ENCODE measurements around the gene GNAO1. TPM values are rescaled to one million over a fixed set of nuclear protein-coding genes. Genes with fewer than 3 reads are reported as not detected.

Gene GNAO1
- total and polyA plus RNA-seq, 5 donors: 69.4 to 163 (median 118) TPM

DNA sequence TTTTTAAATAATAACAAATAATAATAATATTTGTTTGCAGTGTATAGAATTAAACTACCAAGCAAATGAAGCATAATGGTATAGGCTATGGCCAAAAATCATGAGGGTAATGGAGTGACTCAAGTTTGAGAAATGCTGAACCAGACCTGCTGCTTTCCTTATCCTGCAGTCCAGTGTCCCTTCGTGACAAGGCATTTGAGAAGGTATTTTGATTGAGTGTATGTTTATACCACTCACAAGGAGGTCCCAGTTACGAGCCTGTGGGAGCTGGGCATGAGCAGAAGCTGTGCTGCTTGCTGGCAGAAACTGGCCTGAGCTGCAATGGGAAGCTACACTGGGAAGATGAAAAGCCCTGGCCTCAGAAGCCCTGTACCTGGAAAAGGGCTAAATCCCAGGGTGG is 50.3 kb downstream of the GNAO1 start:
- intact Hi-C loops (cut with DNase I): no loop called here
- Histone ChIP-seq H3K9me3 (ENCODE audit: control insufficient read depth, low read length) (no peaks in the 10 kb centered on the region), H3K4me3 (ENCODE audit: low read length) (no peak overlapping the region), H3K4me1 (ENCODE audit: control insufficient read depth, insufficient read depth, low read length) (peaks cover 12% of the 10 kb centered on the region), H3K27ac (ENCODE audit: low read length) (no peak overlapping the region), H3K27me3 (ENCODE audit: control insufficient read depth, insufficient read depth) (no peaks in the 10 kb centered on the region)
- 57% methylated on average over 2 of the region's 2 CpGs for WGBS
- DNase-seq (no peak), ATAC-seq (no peak)

DNA sequence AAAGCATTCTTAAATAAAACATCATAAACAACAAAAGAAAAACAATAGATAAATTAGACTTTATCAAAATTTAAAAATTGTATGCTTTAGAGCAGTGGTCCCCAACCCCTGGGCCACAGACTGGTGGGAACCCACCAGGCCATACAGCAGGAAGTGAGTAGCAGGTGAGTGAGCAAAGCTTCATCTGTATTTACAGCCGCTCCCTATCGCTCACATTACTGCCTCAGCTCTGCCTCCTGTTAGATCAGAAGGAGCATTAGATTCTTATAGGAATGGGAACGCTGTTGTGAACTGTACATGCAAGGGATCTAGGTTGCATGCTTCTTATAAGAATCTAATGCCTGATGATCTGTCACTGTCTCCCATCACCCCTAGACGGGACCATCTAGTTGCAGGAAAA is 51.5 kb downstream of the GNAO1 start:
- intact Hi-C loops (cut with DNase I): no loop called here
- Histone ChIP-seq H3K4me1 (ENCODE audit: control insufficient read depth, insufficient read depth, low read length) (peaks cover 16% of the 10 kb centered on the region), H3K4me3 (ENCODE audit: low read length) (no peak overlapping the region), H3K27ac (ENCODE audit: low read length) (no peak overlapping the region), H3K27me3 (ENCODE audit: control insufficient read depth, insufficient read depth) (no peaks in the 10 kb centered on the region), H3K9me3 (ENCODE audit: control insufficient read depth, low read length) (no peaks in the 10 kb centered on the region)
- DNase-seq (no peak), ATAC-seq (no peak)
- 97% methylated on average over 4 of the region's 4 CpGs for WGBS

DNA sequence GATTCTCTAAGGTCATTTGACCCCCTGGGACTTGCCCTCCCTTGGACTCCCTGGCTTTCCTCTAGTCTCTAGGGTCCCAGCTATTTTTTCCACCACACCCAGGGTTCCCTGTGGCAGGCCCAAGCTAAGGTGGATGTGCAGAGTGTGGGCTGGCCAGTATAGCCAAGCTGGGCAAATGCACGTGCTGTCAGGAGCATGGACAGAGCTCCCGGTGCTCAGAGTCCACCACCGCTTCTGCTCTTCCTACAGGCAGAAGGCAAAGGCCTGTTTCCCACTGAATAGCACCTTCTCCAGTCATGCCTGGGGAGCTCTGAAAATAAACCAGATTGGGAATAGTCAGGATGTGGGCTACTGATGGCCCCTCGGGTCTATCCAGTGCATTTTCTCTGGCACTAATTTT is 53.3 kb downstream of the GNAO1 start:
- no peak overlapping the region for H3K27ac ChIP-seq (ENCODE audit: low read length)
- ATAC-seq (no peak), DNase-seq (no peak)
- WGBS: 85% methylated on average over 4 of the region's 4 CpGs
- no peak overlapping the region for H3K4me3 ChIP-seq (ENCODE audit: low read length)
- peaks cover 11% of the 10 kb centered on the region for H3K4me1 ChIP-seq (ENCODE audit: control insufficient read depth, insufficient read depth, low read length)
- H3K27me3 ChIP-seq (ENCODE audit: control insufficient read depth, insufficient read depth): no peaks in the 10 kb centered on the region
- intact Hi-C loops (cut with DNase I): no loop called here
- H3K9me3 ChIP-seq (ENCODE audit: control insufficient read depth, low read length): no peaks in the 10 kb centered on the region

DNA sequence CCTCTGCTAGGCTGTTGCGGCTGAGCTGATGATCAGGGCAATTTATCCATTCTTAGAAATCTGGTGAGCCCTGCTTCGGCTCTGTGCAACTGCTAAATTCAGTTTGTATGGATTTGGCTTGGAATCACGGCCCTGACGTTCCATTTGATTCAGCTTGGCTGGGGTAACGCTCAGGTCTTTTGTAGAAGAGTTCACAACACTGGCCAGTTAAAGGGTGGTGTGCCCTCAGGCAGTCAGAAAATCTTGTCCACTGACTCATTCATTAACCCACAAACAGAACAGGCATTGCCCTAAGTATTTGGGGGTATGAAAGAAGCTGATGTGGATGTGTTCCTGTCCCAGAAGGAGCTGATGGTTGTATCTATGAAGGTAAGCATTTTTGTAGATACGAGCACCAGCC is 53.9 kb downstream of the GNAO1 start:
- Histone ChIP-seq H3K4me3 (ENCODE audit: low read length) (no peak overlapping the region), H3K27me3 (ENCODE audit: control insufficient read depth, insufficient read depth) (no peaks in the 10 kb centered on the region), H3K4me1 (ENCODE audit: control insufficient read depth, insufficient read depth, low read length) (peaks cover 11% of the 10 kb centered on the region), H3K27ac (ENCODE audit: low read length) (peak overlapping the region; percentile 1), H3K9me3 (ENCODE audit: control insufficient read depth, low read length) (no peaks in the 10 kb centered on the region)
- intact Hi-C loops (cut with DNase I): no loop called here
- WGBS: 82% methylated on average over 6 of the region's 6 CpGs
- ATAC-seq: no peak
- DNase-seq: no peak

DNA sequence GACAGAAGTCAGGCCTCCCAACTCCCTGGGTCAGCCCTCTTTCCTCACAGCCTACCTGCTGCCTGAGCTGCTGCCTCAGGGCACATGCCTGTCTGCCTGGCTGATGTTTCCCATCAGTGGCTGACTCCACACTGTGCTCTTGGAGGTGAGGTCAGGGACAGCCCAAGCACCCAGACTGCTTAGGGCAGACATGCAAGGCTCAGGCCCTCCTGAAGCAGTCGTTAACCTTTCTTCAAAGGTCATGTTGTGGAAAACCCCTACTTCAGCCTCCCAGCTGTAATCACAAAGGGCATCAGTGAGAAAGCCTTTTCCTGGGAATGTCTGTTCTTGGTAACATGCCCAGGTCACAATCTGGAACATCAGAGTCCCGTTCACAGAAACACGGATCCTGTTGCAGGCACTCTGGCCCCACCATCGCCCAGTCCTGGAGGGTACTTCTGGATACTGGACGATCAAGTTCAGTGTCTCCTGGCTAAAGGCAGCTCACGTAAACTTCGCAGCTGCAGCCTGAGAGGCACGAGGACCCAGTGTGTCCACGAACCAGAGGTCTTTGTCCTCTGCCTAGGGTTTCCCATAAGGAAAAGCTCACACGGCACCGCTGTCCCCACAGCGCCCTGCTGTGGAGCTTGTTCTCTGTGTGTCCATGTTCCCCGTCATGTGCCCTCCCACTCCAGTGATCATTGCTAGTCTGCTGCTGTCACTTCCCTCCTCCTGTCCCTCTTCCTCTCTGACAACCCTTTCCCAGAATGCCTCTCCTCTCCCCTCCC is 54.9 kb downstream of the GNAO1 start:
- 43% methylated on average over 13 of the region's 13 CpGs for WGBS
- intact Hi-C loops (cut with DNase I): no loop called here
- H3K4me3 ChIP-seq (ENCODE audit: low read length): no peak overlapping the region
- peak overlapping the region; percentile 40 for H3K27ac ChIP-seq (ENCODE audit: low read length)
- DNase-seq: no peak
- no peaks in the 10 kb centered on the region for H3K9me3 ChIP-seq (ENCODE audit: control insufficient read depth, low read length)
- no peaks in the 10 kb centered on the region for H3K27me3 ChIP-seq (ENCODE audit: control insufficient read depth, insufficient read depth)
- ATAC-seq: peak; percentile 70 to 75
- H3K4me1 ChIP-seq (ENCODE audit: control insufficient read depth, insufficient read depth, low read length): peaks cover 11% of the 10 kb centered on the region

DNA sequence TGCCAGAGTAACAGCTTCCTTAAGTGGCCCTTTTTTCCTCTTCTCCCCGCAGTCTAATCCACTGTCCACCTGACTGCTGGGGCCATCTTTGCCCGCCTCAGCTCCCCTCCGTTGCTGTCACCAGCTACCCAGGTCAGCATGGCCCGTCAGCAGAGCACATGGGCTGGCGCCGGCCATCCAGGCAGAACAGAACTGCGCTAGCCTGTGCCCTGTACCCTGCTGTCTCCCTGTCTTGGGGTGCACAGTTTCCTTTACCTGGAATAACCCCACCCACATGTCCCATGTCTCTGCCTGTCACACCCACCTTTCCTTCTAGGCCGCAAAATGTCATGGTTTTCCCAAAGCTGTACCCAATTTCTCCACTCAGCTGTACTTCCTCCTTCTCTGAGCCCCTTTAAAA is 55.7 kb downstream of the GNAO1 start:
- H3K27me3 ChIP-seq (ENCODE audit: control insufficient read depth, insufficient read depth): no peaks in the 10 kb centered on the region
- no peaks in the 10 kb centered on the region for H3K9me3 ChIP-seq (ENCODE audit: control insufficient read depth, low read length)
- intact Hi-C loops (cut with DNase I): no loop called here
- no peak overlapping the region for H3K27ac ChIP-seq (ENCODE audit: low read length)
- peaks cover 11% of the 10 kb centered on the region for H3K4me1 ChIP-seq (ENCODE audit: control insufficient read depth, insufficient read depth, low read length)
- H3K4me3 ChIP-seq (ENCODE audit: low read length): no peak overlapping the region
- DNase-seq: no peak
- no peak for ATAC-seq
- 93% methylated on average over 8 of the region's 8 CpGs for WGBS

DNA sequence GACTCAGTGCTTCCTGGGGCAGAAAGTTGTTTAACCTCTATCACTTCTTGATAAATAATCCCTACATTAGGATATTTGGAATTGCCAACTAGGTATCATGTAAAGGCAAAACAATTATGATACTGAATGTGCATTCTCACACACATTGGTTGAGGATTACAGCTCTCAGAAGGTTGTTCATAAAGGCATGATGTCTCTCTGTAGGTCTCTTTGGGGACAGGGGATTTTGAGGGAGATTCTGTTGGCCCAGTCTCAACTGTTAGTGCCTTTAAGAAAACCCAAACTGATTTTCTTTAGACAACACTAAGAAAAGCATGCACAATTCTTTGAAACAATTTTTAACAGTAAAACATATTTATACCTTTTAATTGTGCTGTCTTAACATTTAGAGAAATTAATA is 56.5 kb downstream of the GNAO1 start:
- intact Hi-C loops (cut with DNase I): no loop called here

DNA sequence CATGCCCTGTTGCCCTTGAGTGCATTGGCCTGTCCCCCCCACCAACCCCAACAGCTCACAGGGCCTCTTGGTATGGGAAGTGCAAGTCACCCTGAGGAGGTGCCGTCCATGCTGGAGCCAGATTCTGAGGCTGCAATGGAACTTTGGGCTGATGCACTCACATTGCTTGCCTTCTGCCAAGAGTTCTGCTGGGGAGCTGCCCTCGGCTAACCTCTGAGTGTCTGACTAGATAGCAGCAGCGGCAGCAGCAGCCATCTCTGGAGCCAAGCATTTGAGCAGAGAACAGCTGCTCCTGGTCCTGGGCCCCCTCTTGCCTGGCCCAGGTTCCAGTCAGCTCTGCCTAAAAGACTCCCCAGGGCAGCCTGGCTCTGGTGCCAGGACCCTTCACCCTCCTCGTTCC is 61.5 kb downstream of the GNAO1 start:
- ATAC-seq (peak; percentile 91 to 94), DNase-seq (peak; percentile 70 to 92 (median 89))
- peak overlapping the region; percentile 93 for H3K27ac ChIP-seq (ENCODE audit: low read length)
- 24% methylated on average over 4 of the region's 4 CpGs for WGBS
- intact Hi-C loops (cut with DNase I): loop anchor here in 2 of 4 donors (5.0 to 10.0 kb wide), 2 partner anchors 61 to 208 kb away; partner anchors contain the start of gene GNAO1 (in 1 of the 2)
- no peaks in the 10 kb centered on the region for H3K27me3 ChIP-seq (ENCODE audit: control insufficient read depth, insufficient read depth)
- no peaks in the 10 kb centered on the region for H3K9me3 ChIP-seq (ENCODE audit: control insufficient read depth, low read length)
- no peak overlapping the region for H3K4me3 ChIP-seq (ENCODE audit: low read length)
- H3K4me1 ChIP-seq (ENCODE audit: control insufficient read depth, insufficient read depth, low read length): peaks cover 13% of the 10 kb centered on the region

More for the DNA sequence above, 56.5 kb downstream of the GNAO1 start:
- H3K4me1 ChIP-seq (ENCODE audit: control insufficient read depth, insufficient read depth, low read length): peaks cover 17% of the 10 kb centered on the region
- ATAC-seq: no peak
- no peaks in the 10 kb centered on the region for H3K9me3 ChIP-seq (ENCODE audit: control insufficient read depth, low read length)
- no peak overlapping the region for H3K27ac ChIP-seq (ENCODE audit: low read length)
- no peaks in the 10 kb centered on the region for H3K27me3 ChIP-seq (ENCODE audit: control insufficient read depth, insufficient read depth)
- no peak overlapping the region for H3K4me3 ChIP-seq (ENCODE audit: low read length)
- DNase-seq: no peak

DNA sequence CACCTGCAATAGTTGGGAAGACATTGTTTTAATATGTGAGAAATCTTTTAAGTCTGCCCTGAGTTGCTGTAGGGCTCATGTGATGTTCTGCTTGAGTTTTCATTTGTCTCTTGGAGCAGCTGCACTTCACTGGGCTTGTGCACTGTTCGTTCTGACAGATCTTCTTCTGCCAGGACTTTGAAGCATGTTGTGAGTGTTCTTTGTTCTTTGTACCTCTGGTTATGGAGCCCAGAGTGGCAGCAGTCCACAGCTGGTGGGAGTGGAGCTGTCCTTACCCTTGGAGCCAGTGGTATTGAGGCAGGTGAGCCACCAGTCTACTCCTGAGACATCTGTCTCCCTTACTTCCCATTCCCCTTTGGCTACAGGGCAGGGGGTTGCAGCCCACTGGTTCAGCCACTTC is 64.6 kb downstream of the GNAO1 start:
- ATAC-seq (no peak), DNase-seq (no peak)
- Histone ChIP-seq H3K4me3 (ENCODE audit: low read length) (no peak overlapping the region), H3K4me1 (ENCODE audit: control insufficient read depth, insufficient read depth, low read length) (peaks cover 33% of the 10 kb centered on the region), H3K27me3 (ENCODE audit: control insufficient read depth, insufficient read depth) (no peaks in the 10 kb centered on the region), H3K27ac (ENCODE audit: low read length) (peak overlapping the region; percentile 22), H3K9me3 (ENCODE audit: control insufficient read depth, low read length) (no peaks in the 10 kb centered on the region)
- WGBS: 71% methylated on average over 1 of the region's 1 CpG
- intact Hi-C loops (cut with DNase I): loop anchor here in 1 of 4 donors (10.0 kb wide), 1 partner anchor 211 kb away; no protein-coding TSS in a partner anchor

DNA sequence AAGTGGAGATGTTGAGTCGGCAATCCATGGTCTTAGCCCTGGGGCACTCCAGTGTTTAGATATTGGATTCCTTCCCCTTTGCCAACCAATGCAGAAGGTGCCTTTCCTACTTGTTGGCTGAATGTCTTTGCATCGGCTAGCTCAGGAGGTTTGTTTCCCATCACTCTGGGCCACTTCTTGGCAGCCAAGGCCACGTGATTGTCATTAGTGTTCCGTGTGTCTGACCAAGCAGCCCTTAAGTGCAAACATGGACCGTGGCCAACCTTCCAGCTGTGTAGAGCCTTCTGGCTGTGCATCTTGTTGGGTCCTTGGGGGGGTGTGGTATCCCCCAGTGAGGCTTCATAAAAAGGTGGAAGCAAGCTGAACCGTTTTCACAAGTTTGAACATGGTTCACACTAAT is 66.0 kb downstream of the GNAO1 start:
- H3K4me1 ChIP-seq (ENCODE audit: control insufficient read depth, insufficient read depth, low read length): peaks cover 42% of the 10 kb centered on the region
- peak overlapping the region; percentile 77 for H3K27ac ChIP-seq (ENCODE audit: low read length)
- DNase-seq: peak; percentile 71 to 87 (median 86)
- ATAC-seq: no peak
- 34% methylated on average over 6 of the region's 6 CpGs for WGBS
- intact Hi-C loops (cut with DNase I): loop anchor here in 1 of 4 donors (10.0 kb wide), 1 partner anchor 212 kb away; no protein-coding TSS in a partner anchor
- H3K4me3 ChIP-seq (ENCODE audit: low read length): no peak overlapping the region
- H3K27me3 ChIP-seq (ENCODE audit: control insufficient read depth, insufficient read depth): no peaks in the 10 kb centered on the region
- H3K9me3 ChIP-seq (ENCODE audit: control insufficient read depth, low read length): no peaks in the 10 kb centered on the region

DNA sequence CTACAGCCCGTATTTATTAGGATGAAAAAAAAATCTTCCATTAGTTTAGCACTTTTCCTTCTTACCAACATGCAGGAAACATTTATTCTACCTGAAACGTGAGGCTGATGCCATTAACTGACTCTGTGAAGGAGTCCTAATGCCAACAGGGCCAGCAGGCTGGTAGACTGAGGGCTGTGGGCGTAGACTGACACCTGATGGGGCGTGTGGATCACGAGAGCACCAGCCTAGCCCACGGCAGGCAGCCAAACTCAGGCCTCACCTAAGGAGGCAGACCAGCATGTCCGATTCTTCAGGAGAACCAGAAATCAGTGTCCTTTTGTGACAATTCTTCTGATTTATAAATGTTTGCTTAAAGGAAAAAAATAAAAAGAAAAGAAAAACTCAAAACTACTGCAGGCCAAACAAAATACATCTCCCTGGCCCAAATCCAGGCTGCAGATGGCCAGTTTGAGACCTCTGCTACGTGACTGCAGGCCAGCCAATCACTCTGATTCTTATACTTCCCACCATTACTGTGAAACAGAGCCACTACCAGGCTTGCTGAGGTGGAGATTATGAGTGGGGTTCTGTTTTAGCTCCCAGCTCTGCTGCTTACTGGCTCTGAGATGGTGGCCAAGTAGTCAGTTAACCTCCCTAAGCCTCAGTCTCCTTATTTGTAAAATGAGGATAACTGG is 66.5 kb downstream of the GNAO1 start:
- ATAC-seq (peak in 1 of 2 donors; percentile 36), DNase-seq (peak in 2 of 3 donors; percentile 37 to 81)
- intact Hi-C loops (cut with DNase I): loop anchor here in 1 of 4 donors (10.0 kb wide), 1 partner anchor 213 kb away; no protein-coding TSS in a partner anchor
- peaks cover 38% of the 10 kb centered on the region for H3K4me1 ChIP-seq (ENCODE audit: control insufficient read depth, insufficient read depth, low read length)
- no peaks in the 10 kb centered on the region for H3K9me3 ChIP-seq (ENCODE audit: control insufficient read depth, low read length)
- H3K4me3 ChIP-seq (ENCODE audit: low read length): no peak overlapping the region
- 44% methylated on average over 8 of the region's 8 CpGs for WGBS
- H3K27me3 ChIP-seq (ENCODE audit: control insufficient read depth, insufficient read depth): no peaks in the 10 kb centered on the region
- peak overlapping the region; percentile 94 for H3K27ac ChIP-seq (ENCODE audit: low read length)

All from right cardiac atrium (tissue), 5 donors.